Globus pallidus (tissue), 1 donor: ENCODE measurements around the gene LIMS2.

Experiments used
- DNase-seq: peaks from one replicate; pipeline ENCODE4 v3.0.0-alpha.2; 2015; ENCODE audit warnings: low spot score

LIMS2 gene

GRCh38 chr2:127674241-127675209 is 805 bp downstream of the LIMS2 start:
- no peak for DNase-seq

GRCh38 chr2:127673291-127674069 is 1.9 kb downstream of the LIMS2 start:
- no peak for DNase-seq

- DNase-seq, result no peak
Observed at GRCh38 chr2:127672341-127673224, 2.7 kb downstream of the LIMS2 start.

DNA sequence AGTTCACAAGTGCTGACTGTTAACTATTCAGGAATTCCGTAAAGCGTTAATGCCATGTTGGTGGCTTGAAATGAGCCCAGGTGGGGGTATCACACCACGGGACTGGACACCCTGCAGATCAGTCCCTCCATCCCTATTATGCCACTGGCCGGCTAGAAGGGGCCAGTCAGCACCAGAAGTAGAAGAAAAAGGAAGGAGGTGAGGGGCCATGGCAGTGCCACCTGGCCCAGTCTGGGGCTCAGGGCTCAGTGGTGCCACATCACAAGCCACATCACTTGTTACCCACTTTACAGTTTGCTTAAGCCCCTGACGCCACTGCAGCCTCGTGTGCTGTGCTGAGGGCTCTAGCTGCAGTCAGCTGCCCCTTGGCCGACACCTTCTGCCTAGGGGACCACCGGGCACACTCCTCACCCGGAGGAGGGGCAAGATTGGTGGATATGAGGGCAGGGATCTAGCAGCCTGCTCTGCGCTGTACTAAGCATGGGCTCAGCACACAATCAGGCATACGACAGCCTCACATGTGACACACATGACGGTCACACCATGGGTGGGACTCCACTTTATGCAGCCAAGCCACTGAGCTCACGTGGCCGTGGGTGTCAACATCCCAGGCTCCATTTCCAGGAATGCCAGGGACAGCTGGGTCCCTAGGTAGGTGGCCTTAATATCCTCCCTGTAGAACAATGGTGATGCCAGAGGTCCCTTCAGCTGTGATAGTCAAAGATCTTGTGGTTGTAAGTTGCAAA is 3.6 kb downstream of the LIMS2 start:
- DNase-seq, result no peak

- DNase-seq, result no peak
Observed at GRCh38 chr2:127670957-127671290, 4.4 kb downstream of the LIMS2 start.

DNA sequence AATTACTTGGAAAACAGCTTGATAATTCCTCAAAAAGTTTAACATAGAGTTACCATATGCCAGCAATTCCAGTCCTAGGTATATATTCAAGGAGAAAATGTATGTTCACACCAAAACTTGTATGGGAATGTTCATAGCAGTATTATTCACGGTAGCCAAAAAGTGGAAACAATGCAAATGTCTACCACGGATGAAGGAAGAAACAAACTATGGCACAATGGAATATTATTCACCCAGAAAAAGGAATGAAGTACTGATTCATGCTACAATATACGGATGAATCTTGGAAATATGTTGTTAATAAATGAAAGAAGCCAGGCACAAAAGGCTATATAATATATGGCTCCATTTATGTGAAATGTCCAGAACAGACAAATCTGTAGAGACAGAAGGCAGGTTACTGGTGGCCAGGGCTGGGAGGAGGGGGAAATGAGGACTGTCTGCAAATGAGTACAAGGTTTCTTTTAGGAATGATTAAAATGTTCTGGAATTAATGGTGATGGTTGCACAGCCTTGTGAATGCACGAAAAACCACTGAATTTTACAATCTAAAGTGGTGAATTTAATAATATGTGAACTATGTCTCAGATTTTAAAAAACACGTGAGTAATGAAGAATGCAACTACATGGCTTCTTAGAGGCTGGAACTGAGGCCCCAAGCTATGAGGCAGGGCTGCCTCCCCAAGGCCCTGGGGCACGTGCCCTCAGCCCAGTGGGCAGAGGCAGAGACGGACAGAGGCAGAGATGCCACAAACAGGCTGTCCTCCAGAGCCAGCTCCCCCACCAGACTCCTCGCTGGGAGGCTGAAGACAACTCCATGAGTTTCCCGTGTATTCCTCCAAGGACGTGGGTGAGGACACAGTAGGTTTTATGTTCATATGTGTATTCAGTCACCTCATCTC is 5.0 kb downstream of the LIMS2 start:
- DNase-seq, result no peak

GRCh38 chr2:127669056-127669455 is 6.3 kb downstream of the LIMS2 start:
- DNase-seq, result no peak

DNA sequence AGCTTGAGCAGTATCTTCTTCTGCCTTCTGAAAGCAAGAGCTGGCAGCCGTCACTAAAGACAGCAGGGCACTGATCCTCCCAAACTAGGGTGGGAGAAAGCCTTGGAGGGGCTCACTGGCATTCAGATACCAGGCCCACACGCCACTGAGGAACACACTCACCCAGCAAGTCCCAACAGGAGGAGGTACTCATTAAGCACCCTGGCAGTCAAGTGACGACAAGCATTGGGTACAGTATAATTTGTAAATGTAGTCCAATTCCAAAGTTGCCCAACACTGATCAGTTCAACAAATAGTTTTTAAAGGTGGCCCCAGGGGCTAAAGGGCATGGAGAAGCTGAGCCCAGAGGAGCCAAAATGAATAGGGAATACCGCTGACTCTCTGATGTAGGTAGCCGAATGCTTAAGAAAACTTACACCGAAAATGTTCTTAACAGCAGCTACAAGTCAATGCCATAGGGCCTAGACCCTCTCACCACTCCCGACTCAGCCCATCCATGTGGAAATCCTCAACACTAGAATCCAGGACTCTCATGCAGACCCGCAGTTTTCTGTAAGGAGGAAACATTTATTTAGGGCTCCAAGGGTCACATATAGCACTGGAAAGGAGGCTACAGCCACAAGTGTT is 9.9 kb downstream of the LIMS2 start:
- no peak for DNase-seq

DNA sequence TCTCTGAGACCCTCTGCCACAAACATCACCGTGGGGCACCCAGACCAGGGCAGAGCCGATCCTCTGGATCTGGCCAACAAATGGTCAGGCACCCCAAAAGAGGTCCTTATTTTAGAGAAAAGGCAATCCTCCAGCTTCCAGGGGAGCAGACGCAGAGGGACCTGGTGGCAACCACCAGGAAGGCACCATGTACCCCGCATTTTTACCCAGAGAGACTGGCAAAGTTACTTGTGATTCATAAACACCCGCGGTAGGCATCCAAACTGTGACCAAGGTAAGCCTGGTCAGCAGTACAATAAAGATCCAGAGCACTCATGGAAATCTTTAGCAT is 10.5 kb downstream of the LIMS2 start:
- no peak for DNase-seq

DNA sequence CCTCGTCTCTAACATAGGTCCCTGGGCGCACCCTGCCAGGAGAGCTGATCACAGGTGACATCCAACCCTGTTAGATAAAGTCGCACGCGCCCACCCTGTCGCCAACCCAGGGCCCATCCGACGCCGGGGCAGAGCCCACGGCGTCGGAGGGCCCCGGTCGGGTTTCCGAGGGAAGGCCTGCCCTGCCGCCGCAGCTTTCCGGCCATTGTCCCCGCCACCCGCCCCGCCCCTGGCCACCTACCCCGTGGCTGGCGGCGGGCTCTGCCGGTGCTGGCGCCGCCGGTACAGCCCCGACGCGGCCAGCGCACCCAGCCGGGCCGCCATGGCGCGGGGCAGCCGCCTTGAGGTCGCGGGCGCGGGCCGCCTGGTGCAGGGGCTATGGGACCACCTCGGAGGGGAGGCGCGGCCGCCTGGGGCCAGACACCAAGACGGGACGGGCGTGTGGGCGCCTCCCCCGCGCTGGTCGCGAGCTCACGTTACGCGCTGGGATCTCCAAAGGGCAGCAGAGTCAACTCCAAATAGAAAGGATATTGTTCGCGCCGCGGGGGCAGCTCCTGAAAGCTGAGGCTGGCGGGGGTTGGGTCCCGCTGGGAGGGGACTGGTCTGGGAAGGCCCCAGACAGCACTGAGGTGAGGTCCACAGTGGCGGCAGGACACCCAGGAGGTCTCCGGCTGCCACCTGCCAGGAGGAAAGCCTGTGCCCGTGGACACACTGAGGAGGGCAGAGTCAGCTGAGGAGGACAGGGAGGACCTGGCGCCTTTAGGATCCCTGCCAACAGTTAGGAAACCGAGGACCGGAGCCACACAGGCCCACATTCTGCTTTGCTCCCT is 11.1 kb downstream of the LIMS2 start:
- DNase-seq, result no peak

DNA sequence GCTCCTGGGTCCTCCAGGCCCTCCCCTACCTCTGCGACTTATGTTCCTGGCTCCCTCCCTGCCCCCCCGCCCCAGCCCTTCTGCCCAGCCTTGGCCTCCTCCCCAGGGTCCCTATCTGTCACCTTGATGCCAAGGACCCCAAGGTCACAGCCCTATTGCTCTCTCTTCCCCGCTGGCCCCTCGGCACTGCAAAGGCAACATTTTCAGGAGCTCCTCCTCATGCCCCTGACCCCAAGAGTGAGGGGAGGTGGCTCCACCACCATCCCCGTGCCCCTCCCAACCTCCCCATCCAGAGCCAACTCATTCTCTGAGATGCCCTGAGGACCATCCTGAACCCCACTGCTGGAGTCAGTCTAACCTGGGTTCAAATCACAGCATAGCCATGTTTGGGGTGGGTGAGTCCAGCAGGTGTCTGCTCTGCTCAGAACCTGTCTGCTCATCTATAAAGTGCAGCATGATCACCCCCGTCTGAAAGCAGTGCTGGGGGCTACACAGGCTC is 11.7 kb downstream of the LIMS2 start:
- no peak for DNase-seq

GRCh38 chr2:127662937-127663565 is 12.3 kb downstream of the LIMS2 start:
- no peak for DNase-seq

- no peak for DNase-seq
Observed at GRCh38 chr2:127661949-127662510, 13.3 kb downstream of the LIMS2 start.

DNA sequence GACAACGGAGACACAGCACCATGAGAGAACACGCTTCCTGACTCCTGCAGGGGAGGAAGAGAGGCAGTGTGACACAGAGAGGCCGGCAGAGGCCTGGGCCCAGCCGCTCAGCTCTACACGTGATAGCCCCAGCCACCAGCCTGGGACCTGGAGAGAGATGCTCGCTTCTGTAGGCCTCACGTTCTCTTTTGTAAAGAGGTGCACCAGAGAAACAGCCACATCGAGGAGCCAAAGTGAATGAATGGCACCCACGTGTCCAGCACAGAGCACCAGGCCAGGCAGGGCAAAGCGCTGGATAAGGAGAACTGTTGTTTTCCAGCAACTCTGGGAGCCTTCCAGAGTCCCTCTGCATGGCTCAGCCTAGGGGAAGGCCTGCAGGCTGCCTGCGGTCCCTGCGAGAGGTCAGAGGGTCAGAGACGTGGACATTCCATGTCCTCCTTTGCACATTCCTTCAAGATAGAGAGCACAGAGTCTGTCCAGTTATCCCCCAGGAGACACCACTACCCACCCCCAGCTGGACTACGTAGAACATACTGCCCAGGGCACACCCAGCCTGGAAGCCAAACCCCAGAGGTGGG is 14.2 kb downstream of the LIMS2 start:
- peak; percentile 84 for DNase-seq

GRCh38 chr2:127660291-127660578 is 15.1 kb downstream of the LIMS2 start:
- no peak for DNase-seq

- no peak for DNase-seq
Observed at GRCh38 chr2:127659408-127660290, 15.7 kb downstream of the LIMS2 start.
